HepG2 (cell line): ENCODE results near the gene XKR7. TPM values are rescaled to one million over a fixed set of nuclear protein-coding genes. Genes with fewer than 3 reads are reported as not detected.

Source experiments
- ATAC-seq: fragments of 200-7000 bp; cut with Tn5 transposase; 3 replicates; pipeline ENCODE4 v1.9.1; 2020; ENCODE audit warnings: mild to moderate bottlenecking, moderate library complexity
- BruUV-seq: library from RNA; stranded (reverse); fragments of 400-500 nt; replicated peaks from 2 replicates; lab custom pipeline; 2021; lab: Mats Ljungman, UMichigan
- CTCF ChIA-PET: fragments of 300-600 bp; formaldehyde crosslinking; extraction: SDS; loops from one replicate; lab custom pipeline; 2021; ENCODE audit warnings: low total read pairs, inconsistent platforms, low intra/inter-chr PET ratio; lab: Yijun Ruan, JAX
- POLR2A ChIA-PET: fragments of 350-600 bp; sonication (Branson Sonifier 250); formaldehyde crosslinking; loops from one replicate; lab custom pipeline; 2020; ENCODE audit warnings: antibody characterized with exemption, inconsistent platforms; lab: Yijun Ruan, JAX
- DNase-seq: peaks from one replicate; pipeline ENCODE4 v3.0.0-alpha.2; 2015; ENCODE audit warnings: low spot score
- FAIRE-seq: peaks from 3 replicates; lab custom pipeline; 2011; peaks lifted over from hg19 to GRCh38; lab: Jason Lieb, UNC
- H2AFZ ChIP-seq: one replicate; pipeline ENCODE4 v1.6.1; 2011; ENCODE audit warnings: low read length, inconsistent platforms
- H3K27ac ChIP-seq: fragments of 300-600 bp; 3 replicates; pipeline ENCODE4 v1.8.0; 2011; ENCODE audit warnings: mixed run types, mild to moderate bottlenecking, mixed read lengths, low read length, inconsistent platforms; ENCODE audit not compliant: insufficient read depth; ENCODE audit errors: extremely low read length
- H3K27me3 ChIP-seq, 2 experiments: fragments of 200-600 bp in 1 of 2; 2 replicates in 1 of 2; 3 replicates in 1 of 2; pipeline versions ENCODE4 v1.6.0 to v1.8.0; 2011; ENCODE audit warnings: low read length in 2 of 2, mild to moderate bottlenecking in 2 of 2, moderate library complexity in 2 of 2, inconsistent platforms in 1 of 2; ENCODE audit not compliant: insufficient read depth in 2 of 2, control insufficient read depth in 1 of 2
- H3K36me3 ChIP-seq, 2 experiments: fragments of 200-600 bp in 1 of 2; replicated peaks in 1 of 2; 2 replicates in 1 of 2; 3 replicates in 1 of 2; pipeline versions ENCODE4 v1.5.1 to v1.8.0; 2011; ENCODE audit warnings: low read length in 2 of 2, inconsistent platforms in 1 of 2; ENCODE audit not compliant: insufficient read depth in 2 of 2, control insufficient read depth in 1 of 2
- H3K4me1 ChIP-seq: 2 replicates; pipeline ENCODE4 v1.5.1; 2012; ENCODE audit warnings: low read length, inconsistent platforms; ENCODE audit not compliant: insufficient read depth
- H3K4me2 ChIP-seq: 2 replicates; pipeline ENCODE4 v1.6.0; 2011; ENCODE audit warnings: low read depth, low read length, inconsistent platforms
- H3K4me3 ChIP-seq, 3 experiments: fragments of 200-600 bp in 1 of 3; sonication (generic), shearing (Covaris generic) in 1 of 3; replicated peaks in 1 of 3; 2 replicates each; pipeline ENCODE4 v1.5.1; 2011 to 2016; ENCODE audit warnings: low read length in 3 of 3, inconsistent platforms in 2 of 3, low read depth in 2 of 3, mild to moderate bottlenecking in 2 of 3, control low read depth in 1 of 3, mixed read lengths in 1 of 3; ENCODE audit not compliant: insufficient read depth in 1 of 3
- H3K79me2 ChIP-seq: one replicate; pipeline ENCODE4 v1.6.1; 2011; ENCODE audit warnings: low read length, inconsistent platforms; ENCODE audit not compliant: insufficient read depth
- H3K9ac ChIP-seq: 2 replicates; pipeline ENCODE4 v1.6.0; 2011; ENCODE audit warnings: mild to moderate bottlenecking, low read depth, low read length, inconsistent platforms; ENCODE audit not compliant: insufficient read depth
- H3K9me3 ChIP-seq: 2 replicates; pipeline ENCODE4 v1.5.1; 2012; ENCODE audit warnings: mild to moderate bottlenecking, low read length
- H4K20me1 ChIP-seq: 2 replicates; pipeline ENCODE4 v1.6.0; 2011; ENCODE audit warnings: inconsistent platforms, mild to moderate bottlenecking, low read length, moderate library complexity; ENCODE audit not compliant: insufficient read depth
- CEBPB ChIP-seq: IDR thresholded peaks from 2 replicates; pipeline ENCODE4 v1.6.1; 2011; ENCODE audit warnings: low read depth, low read length, improper control_type of control experiment, borderline replicate concordance
- GLI4 ChIP-seq: sonication (generic); formaldehyde crosslinking; IDR thresholded peaks from 2 replicates; pipeline ENCODE4 v1.5.1; 2020; ENCODE audit warnings: missing genetic modification reagents, mild to moderate bottlenecking, moderate library complexity, borderline replicate concordance
- HOXD1 ChIP-seq: sonication (generic); formaldehyde crosslinking; IDR thresholded peaks from 2 replicates; pipeline ENCODE4 v1.5.0; 2020; ENCODE audit warnings: missing genetic modification reagents
- KLF16 ChIP-seq, 2 experiments: sonication (generic) in 1 of 2; formaldehyde crosslinking in 1 of 2; IDR thresholded peaks; 2 replicates each; pipeline versions ENCODE4 v1.6.1 to v1.8.0; 2016 to 2023; ENCODE audit warnings: missing genetic modification reagents in 2 of 2, missing compliant biosample characterization in 1 of 2
- KLF9 ChIP-seq: IDR thresholded peaks from 2 replicates; pipeline ENCODE4 v1.6.1; 2016; ENCODE audit warnings: low read depth
- ZMYM3 ChIP-seq: sonication (generic); formaldehyde crosslinking; IDR thresholded peaks from 2 replicates; pipeline ENCODE4 v1.5.1; 2020; ENCODE audit warnings: mild to moderate bottlenecking, missing genetic modification reagents
- ZNF768 ChIP-seq: sonication (generic); formaldehyde crosslinking; IDR thresholded peaks from 2 replicates; pipeline ENCODE4 v1.4.0; 2020; ENCODE audit warnings: missing genetic modification reagents
- WGBS: methylation state at CpG from one replicate; pipeline ENCODE4 v1.1.6; 2017; ENCODE audit warnings: low lambda C conversion rate; 5-methylcytosine and 5-hydroxymethylcytosine counted together
- in situ Hi-C: cut with HindIII; loops from 2 replicates; pipeline ENCODE4 v1.10.0; 2017; ENCODE audit warnings: low pct_unique_long_range_greater_than_20kb; ENCODE audit not compliant: extremely low pct_ligation_motif_present
- intact Hi-C: fragments of 100-400 bp; cut with micrococcal nuclease; formaldehyde crosslinking; loops from one replicate; pipeline ENCODE4 v1.10.0; 2022; ENCODE audit not compliant: unreplicated experiment
- polyA plus RNA-seq, 8 experiments: library from polyadenylated mRNA; depleted of rRNA in 3 of 8; stranded (reverse) in 7 of 8; unstranded in 1 of 8; fragments of >200 nt; fragmentation: Illumina TruSeq in 4 of 8; extraction: Trizol in 4 of 8; gene quantifications; 2 replicates each; pipeline versions ENCODE4 v1.2.1 to v1.2.3, GENCODE V29; 2011 to 2016; ENCODE audit warnings: low read depth in 4 of 8, missing spikeins in 1 of 8, mixed read lengths in 1 of 8; ENCODE audit not compliant: insufficient read depth in 1 of 8
- total RNA-seq, 5 experiments: library from RNA; depleted of rRNA; stranded (reverse); fragments of >200 nt; fragmentation: Illumina TruSeq; extraction: Trizol; gene quantifications; 2 replicates each; pipeline ENCODE4 v1.2.3, GENCODE V29; 2016; ENCODE audit warnings: low read depth in 1 of 5

XKR7 gene
- total and polyA plus RNA-seq, 2 of the 13 experiments (the other 11 are each of a cell fraction or from before 2014, with no cell fraction given), result not detected

DNA sequence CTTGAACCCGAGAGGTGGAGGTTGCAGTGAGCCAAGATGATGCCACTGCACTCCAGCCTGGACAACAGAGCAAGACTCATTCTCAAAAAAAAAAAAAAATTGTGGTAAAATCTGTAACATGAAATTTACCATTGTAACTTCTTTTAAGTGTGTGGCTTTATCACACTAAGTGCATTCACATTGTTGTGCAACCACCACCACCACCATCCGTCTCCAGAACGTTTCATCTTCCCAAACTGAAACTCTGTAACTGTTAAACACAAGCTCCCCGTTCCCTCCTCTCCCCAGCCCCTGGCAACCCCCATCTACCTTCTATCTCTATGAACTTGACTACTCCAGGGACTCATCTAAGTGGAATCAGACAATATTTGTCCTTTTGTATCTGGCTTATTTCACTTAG lies 45.8 kb upstream of the XKR7 start:
- no TSS peak for BruUV-seq
- no peak for DNase-seq
- no peak for TF ChIP-seq HOXD1
- no peak for TF ChIP-seq KLF9 (CRISPR knock-in tag)
- TF ChIP-seq CEBPB, result peak; percentile 50; the same call in 1 of the 2 replicates
- TF ChIP-seq, all 625 proteins: peak for 1
- Histone ChIP-seq H3K4me2 (no peak overlapping the region), H3K27me3 (peaks cover 6 to 57% of the 10 kb centered on the region in 2 experiments), H3K4me1 (no peaks in the 10 kb centered on the region), H3K27ac (no peak overlapping the region), H3K9ac (no peak overlapping the region), H3K9me3 (no peaks in the 10 kb centered on the region), H3K4me3 (no peak overlapping the region), H2AFZ (no peak overlapping the region), H3K79me2 (no peaks in the 10 kb centered on the region), H4K20me1 (no peaks in the 10 kb centered on the region), H3K36me3 (no peaks in the 10 kb centered on the region)
- ChIA-PET CTCF (no interaction called here), POLR2A (no interaction called here)
- 6% methylated on average over 4 of the region's 4 CpGs for WGBS
- no peak for ATAC-seq
- in situ Hi-C loops, result no loop called here
- FAIRE-seq, result no peak
- intact Hi-C loops, result no loop called here

DNA sequence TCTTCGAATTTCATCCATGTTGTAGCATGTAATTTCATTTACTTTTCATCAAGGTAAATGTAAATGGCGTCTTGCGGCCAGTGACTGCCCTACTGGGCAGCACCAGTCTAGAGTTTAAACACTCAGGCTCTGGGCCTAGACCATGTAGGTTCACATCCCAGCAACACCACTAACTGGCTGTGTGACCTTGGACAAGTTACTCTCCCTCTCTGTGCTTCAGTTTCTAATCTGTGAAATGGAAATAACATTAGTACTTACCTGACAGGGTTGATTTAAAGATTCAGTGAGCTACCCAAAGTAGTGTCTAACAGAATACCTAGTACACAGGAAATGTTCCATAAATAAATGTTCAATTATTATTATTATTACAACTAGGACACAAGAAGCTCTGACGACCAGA lies 45.4 kb upstream of the XKR7 start:
- no peaks in the 10 kb centered on the region for H3K79me2 ChIP-seq
- no peak overlapping the region for H3K27ac ChIP-seq
- no TSS peak for BruUV-seq
- WGBS, result 18% methylated on average over 4 of the region's 4 CpGs
- no peak for DNase-seq
- H3K27me3 ChIP-seq, result peaks cover 6 to 55% of the 10 kb centered on the region in 2 experiments
- no peak overlapping the region for H2AFZ ChIP-seq
- H3K36me3 ChIP-seq, result no peaks in the 10 kb centered on the region
- H4K20me1 ChIP-seq, result no peaks in the 10 kb centered on the region
- ATAC-seq, result no peak
- intact Hi-C loops, result no loop called here
- CTCF ChIA-PET, result no interaction called here
- H3K9me3 ChIP-seq, result no peaks in the 10 kb centered on the region
- in situ Hi-C loops, result no loop called here
- H3K4me3 ChIP-seq, result no peak overlapping the region
- TF ChIP-seq ZMYM3 (CRISPR knock-in tag) (0 out of 2 replicates have a peak, but pooled peaks have one; percentile 15), KLF16 (CRISPR knock-in tag; IDR thresholded peaks at IDR 0.05) (no peak), GLI4 (CRISPR knock-in tag) (no peak), ZNF768 (CRISPR knock-in tag) (peak; percentile 73; the same call in 1 of the 2 replicates)
- H3K4me1 ChIP-seq, result no peaks in the 10 kb centered on the region
- H3K9ac ChIP-seq, result no peak overlapping the region
- no peak overlapping the region for H3K4me2 ChIP-seq
- FAIRE-seq, result no peak
- POLR2A ChIA-PET, result no interaction called here
